ENCODE measurements around the gene GSTT4.
"Not testable (repeated sequence)": the region's sequence is repeated elsewhere in the genome, so short reads cannot be mapped to it uniquely, and the experiment has no call there.

The GSTT4 gene

DNA sequence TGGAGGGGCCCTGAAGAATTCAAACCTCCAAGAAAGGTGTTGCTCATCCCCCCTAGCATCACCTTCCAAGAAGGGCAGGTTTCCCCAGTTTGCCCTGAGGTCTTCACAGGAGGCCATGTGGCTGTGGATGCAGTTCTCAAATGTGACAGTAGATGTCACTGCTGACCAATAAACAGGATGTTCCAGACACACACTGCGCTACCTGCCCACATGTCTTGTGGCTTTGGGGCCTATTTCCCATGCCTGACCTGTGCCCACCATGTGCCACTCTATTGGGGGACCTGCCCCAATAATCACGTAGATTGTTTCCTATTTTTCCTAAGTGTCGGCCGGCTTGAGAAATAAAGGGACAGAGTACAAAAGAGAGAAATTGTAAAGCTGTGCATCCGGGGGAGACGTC lies 20.8 kb downstream of the GSTT4 start:
- DNase-seq (ENCODE audit: extremely low spot score) = peak; percentile 70
- ChIA-PET CTCF (interaction anchor here (0.7 kb wide), 1 partner anchor 190 kb away, joined by 3 read pairs; no protein-coding TSS in a partner anchor), POLR2A (no interaction called here)
- TF ChIP-seq ARNT (IDR thresholded peaks at IDR 0.05) = no peak
- no peak for TF ChIP-seq ELF4 (IDR thresholded peaks at IDR 0.05)
- peak; percentile 20; the same call in 1 of the 2 replicates for TF ChIP-seq L3MBTL2 (conservative IDR thresholded peaks at IDR 0.05)

- DNase-seq (ENCODE audit: extremely low spot score); POLR2A ChIA-PET; CTCF ChIA-PET: not testable (repeated sequence)
Measured at GRCh38 chr22:23980567-23980966, 24.7 kb downstream of the GSTT4 start.

GRCh38 chr22:23979557-23980240 lies 25.6 kb downstream of the GSTT4 start, which contains the start of gene GSTT2:
TSS of gene GSTT2 (plus strand) at chr22:23980134.
- CTCF ChIA-PET; DNase-seq (ENCODE audit: extremely low spot score); POLR2A ChIA-PET: not testable (repeated sequence)

DNA sequence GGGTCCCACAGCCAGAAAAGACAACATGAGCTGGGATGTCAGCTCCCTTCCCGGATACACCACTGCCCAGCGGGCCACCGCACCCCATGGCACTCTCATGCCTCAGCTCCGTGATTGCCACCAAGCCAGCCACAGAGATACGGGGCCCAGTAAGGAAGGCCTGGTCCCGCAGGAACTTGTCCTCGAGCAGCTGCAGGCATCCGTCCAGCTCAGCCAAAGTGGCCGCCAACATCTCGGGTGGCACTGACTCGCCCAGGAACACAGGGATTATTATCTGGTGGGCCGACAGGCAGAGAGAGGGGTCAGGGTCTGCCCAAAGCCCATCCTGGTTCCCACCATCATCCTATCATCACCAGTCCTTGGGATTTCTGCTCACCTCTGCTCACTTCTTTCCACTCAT lies 27.9 kb downstream of the GSTT4 start:
- DNase-seq (ENCODE audit: extremely low spot score); POLR2A ChIA-PET; CTCF ChIA-PET: not testable (repeated sequence)

DNA sequence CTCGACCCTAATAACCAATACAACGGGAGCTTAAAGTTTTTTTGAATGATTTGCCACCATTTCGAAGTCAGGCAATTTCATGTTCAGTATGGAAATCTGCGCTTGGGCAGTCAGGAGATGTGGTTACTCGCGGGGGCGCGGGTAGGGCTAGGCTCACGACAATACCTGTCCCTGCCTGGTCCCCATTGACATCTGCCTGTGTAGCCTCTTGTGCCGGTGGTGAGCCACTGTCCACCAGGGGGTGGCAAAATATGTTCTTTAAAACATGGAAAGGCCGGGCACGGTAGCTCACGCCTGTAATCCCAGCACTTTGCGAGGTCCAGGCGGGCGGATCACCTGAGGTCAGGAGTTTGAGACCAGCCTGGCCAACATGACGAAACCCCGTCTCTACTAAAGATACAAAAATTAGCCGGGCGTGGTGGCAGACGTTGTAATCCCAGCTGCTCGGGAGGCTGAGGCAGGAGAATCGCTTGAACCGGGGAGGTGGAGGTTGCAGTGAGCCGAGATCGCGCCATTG lies 30.4 kb downstream of the GSTT4 start:
- DNase-seq (ENCODE audit: extremely low spot score); CTCF ChIA-PET; POLR2A ChIA-PET: not testable (repeated sequence)

- POLR2A ChIA-PET; DNase-seq (ENCODE audit: extremely low spot score); CTCF ChIA-PET: not testable (repeated sequence)
Measured at GRCh38 chr22:23974345-23974744, 30.9 kb downstream of the GSTT4 start, which contains the start of gene DDT. TSS of gene DDT (minus strand) at chr22:23974441. CDS start at chr22:23974414, 27 bp downstream.

DNA sequence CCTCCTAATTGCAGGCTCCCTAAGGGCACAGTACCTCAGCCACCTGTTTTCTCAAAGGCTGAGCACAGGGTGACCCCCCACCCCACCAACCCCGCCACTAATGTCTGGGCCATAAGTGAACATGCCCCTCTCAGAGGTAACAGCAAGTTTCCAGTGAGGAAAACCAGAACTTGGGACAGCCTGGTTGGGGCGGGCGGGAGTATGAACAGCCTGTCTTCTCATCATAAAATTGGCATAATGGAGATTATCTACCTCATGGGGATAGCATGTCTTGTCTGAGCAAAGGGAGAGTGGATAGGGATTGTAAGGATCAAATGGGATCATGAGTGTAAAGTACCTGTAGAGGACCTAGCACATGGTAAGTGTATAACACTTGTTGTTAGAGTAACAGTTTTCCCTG lies 33.3 kb downstream of the GSTT4 start:
- DNase-seq (ENCODE audit: extremely low spot score); CTCF ChIA-PET: not testable (repeated sequence)
- POLR2A ChIA-PET = interaction anchor here (0.6 to 1.5 kb wide), 3 partner anchors 58 to 205 kb away, joined by 3 to 6 read pairs (median 3); partner anchors contain the start of gene MIF

DNA sequence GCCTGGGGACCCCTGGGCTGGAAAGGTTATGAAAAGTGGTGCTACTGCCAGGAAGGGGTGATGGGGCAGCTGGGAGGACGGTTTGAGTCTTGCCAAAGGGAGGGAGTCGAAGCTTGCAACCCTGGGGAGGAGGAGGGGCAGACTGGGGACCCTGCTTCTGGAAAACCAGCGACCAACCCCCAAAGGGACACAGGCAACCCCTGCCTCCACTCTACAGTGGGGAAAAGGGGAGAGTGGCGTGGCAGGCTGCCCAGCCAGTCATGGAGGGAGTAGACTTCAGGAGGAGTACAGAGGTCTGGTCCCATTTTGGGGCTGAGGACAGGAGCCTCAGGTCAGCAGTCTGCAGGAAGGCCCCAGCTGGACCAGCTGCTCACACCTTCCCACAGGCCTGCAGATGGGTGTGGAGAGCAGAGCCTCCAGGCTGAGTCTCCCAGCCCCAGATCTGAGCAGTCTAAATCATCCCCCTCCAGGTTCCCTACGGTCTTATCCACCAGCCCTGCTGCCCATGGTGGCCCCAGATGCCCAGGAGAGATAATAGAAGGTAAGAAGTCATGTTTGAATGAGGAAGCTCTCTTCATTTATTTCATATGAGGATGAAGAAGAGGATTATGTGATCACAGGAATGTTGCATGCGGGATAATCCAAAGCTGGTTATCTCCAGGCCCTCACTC lies 34.3 kb downstream of the GSTT4 start:
- ChIA-PET CTCF (no interaction called here), POLR2A (interaction anchor here (0.6 to 1.5 kb wide), 3 partner anchors 57 to 204 kb away, joined by 3 to 6 read pairs (median 3); partner anchors contain the start of gene MIF)
- no peak for TF ChIP-seq ARNT (IDR thresholded peaks at IDR 0.05)
- TF ChIP-seq SUZ12 (IDR thresholded peaks at IDR 0.05) = no peak
- TF ChIP-seq CTBP1 (IDR thresholded peaks at IDR 0.05; ENCODE audit: borderline replicate concordance) = no peak
- no peak for DNase-seq (ENCODE audit: extremely low spot score)

DNA sequence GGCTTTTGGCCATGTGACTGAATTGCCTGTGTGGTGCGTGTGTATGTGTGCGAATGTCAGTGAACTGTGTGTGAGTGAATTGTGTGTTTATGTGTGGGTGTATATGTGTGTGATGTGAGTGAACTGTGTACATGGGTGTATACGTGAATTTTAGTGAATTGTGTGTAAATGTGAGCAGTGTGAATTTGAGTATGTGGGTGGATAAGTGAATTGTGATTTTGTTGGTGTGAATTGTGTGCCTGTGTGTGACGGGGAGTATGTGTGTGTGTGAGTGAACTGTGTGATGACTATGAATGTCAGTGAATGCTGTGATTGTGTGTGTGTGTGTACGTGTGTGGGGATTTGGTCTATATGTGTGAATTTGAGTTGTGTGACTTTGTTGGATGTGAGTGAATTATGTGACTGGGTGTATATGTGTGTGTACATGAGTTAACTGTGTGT lies 35.0 kb downstream of the GSTT4 start:
- no peak for DNase-seq (ENCODE audit: extremely low spot score)
- POLR2A ChIA-PET = no interaction called here
- CTCF ChIA-PET = no interaction called here
- peak; percentile 100 for TF ChIP-seq TARDBP (IDR thresholded peaks at IDR 0.05)
- TF ChIP-seq HDGF (IDR thresholded peaks at IDR 0.05; ENCODE audit: borderline replicate concordance) = no peak

DNA sequence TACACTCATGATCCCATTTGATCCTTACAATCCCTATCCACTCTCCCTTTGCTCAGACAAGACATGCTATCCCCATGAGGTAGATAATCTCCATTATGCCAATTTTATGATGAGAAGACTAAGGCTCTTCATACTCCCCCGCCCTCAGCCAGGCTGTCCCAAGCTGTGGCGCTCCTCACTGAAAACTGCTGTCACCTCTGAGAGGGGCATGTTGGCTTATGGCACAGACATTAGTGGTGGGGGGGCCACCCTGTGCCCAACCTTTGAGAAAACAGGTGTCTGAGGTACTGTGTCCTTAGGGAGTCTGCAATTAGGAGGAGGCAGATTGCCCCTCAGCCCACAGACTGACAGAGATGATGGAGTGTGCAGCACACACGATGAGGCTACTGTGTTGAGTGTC lies 36.2 kb downstream of the GSTT4 start:
- CTCF ChIA-PET = no interaction called here
- DNase-seq (ENCODE audit: extremely low spot score) = no peak
- no peak for TF ChIP-seq PKNOX1 (IDR thresholded peaks at IDR 0.05)
- no peak for TF ChIP-seq ZNF384 (IDR thresholded peaks at IDR 0.05)
- no peak for TF ChIP-seq ELF4 (IDR thresholded peaks at IDR 0.05)
- no peak for TF ChIP-seq BHLHE40 (IDR thresholded peaks at IDR 0.05; ENCODE audit: borderline replicate concordance)
- TF ChIP-seq CTBP1 (IDR thresholded peaks at IDR 0.05; ENCODE audit: borderline replicate concordance) = no peak
- no peak for TF ChIP-seq ARNT (IDR thresholded peaks at IDR 0.05)
- no peak for TF ChIP-seq LEF1 (IDR thresholded peaks at IDR 0.05; ENCODE audit: borderline replicate concordance)
- no peak for TF ChIP-seq SUZ12 (IDR thresholded peaks at IDR 0.05)
- no peak for TF ChIP-seq HDGF (IDR thresholded peaks at IDR 0.05; ENCODE audit: borderline replicate concordance)
- TF ChIP-seq FOXA1 (IDR thresholded peaks at IDR 0.05) = no peak
- no peak for TF ChIP-seq FOXK2 (IDR thresholded peaks at IDR 0.05)
- TF ChIP-seq SP1 (IDR thresholded peaks at IDR 0.05) = no peak
- TF ChIP-seq FOXM1 (IDR thresholded peaks at IDR 0.05; ENCODE audit: borderline replicate concordance) = no peak
- no peak for TF ChIP-seq TARDBP (IDR thresholded peaks at IDR 0.05)
- TF ChIP-seq NFRKB (IDR thresholded peaks at IDR 0.05) = no peak
- TF ChIP-seq L3MBTL2 (conservative IDR thresholded peaks at IDR 0.05) = no peak
- POLR2A ChIA-PET = no interaction called here

DNA sequence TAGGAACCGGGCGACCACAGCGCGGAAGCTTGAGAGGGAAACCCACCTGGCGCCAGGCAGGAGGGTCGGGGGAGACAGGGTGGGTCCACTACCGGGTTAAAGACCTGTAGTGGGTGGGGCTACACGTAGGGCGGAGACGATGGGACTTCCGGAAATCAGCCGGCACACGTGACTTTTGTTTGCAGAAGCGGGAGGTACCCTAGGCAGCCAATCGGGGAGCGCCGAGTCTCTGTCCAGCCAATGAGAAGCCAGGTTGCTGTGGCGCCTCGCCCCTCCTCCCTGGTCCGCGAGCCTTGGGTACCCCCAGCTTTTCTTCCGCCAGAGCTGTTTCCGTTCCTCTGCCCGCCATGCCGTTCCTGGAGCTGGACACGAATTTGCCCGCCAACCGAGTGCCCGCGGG lies 38.7 kb downstream of the GSTT4 start, which contains the start of gene DDTL:
DDTL (plus strand) TSS at position 321 of the 400 bp plus-strand sequence; CDS start at position 348, 27 bp downstream.
- CTCF ChIA-PET; POLR2A ChIA-PET; DNase-seq (ENCODE audit: extremely low spot score): not testable (repeated sequence)

GRCh38 chr22:23966094-23966493 lies 39.2 kb downstream of the GSTT4 start:
- POLR2A ChIA-PET; CTCF ChIA-PET; DNase-seq (ENCODE audit: extremely low spot score): not testable (repeated sequence)

- DNase-seq (ENCODE audit: extremely low spot score); POLR2A ChIA-PET; CTCF ChIA-PET: not testable (repeated sequence)
Measured at GRCh38 chr22:23961084-23961771, 44.0 kb downstream of the GSTT4 start, which contains the start of gene GSTT2B. TSS of gene GSTT2B (minus strand) at chr22:23961195. CDS start at chr22:23961131, 64 bp downstream.
